Thoracic aorta (tissue), 2 donors: Measurements from ENCODE around the gene MYL9. TPM values are rescaled to one million over a fixed set of nuclear protein-coding genes. Genes with fewer than 3 reads are reported as not detected.
A peak's percentile ranks its signal among the peaks of the same experiment; 100 is the strongest.

Source experiments
- ATAC-seq: fragments of 150-250 bp; one replicate; pipeline ENCODE4 v1.8.0; 2017; ENCODE audit warnings: low read depth; ENCODE audit not compliant: insufficient number of reproducible peaks, low FRiP score
- DNase-seq: peaks from one replicate; pipeline ENCODE4 v3.0.0-alpha.2; 2020; ENCODE audit warnings: low spot score
- H3K27ac ChIP-seq, 2 donors: fragments of 200-600 bp; sonication (generic); 1 replicate in 1 of 2; 2 replicates in 1 of 2; pipeline ENCODE4 v1.5.1; 2016; ENCODE audit warnings: mild to moderate bottlenecking in 2 of 2, moderate library complexity in 2 of 2
- H3K27me3 ChIP-seq: fragments of 200-600 bp; sonication (generic); replicated peaks from 2 replicates; pipeline ENCODE4 v1.6.0; 2016; ENCODE audit warnings: mild to moderate bottlenecking; ENCODE audit not compliant: insufficient read depth
- H3K36me3 ChIP-seq: fragments of 200-600 bp; sonication (generic); one replicate; pipeline ENCODE4 v1.5.1; 2016
- H3K4me1 ChIP-seq, 2 donors: fragments of 200-600 bp; sonication (generic); 1 replicate in 1 of 2; 2 replicates in 1 of 2; pipeline versions ENCODE4 v1.5.1 to v1.6.0; 2016; ENCODE audit warnings: low read depth in 2 of 2, mild to moderate bottlenecking in 1 of 2; ENCODE audit not compliant: control insufficient read depth in 1 of 2
- H3K4me3 ChIP-seq: fragments of 200-600 bp; sonication (generic); 2 replicates; pipeline ENCODE4 v1.5.1; 2016; ENCODE audit warnings: mild to moderate bottlenecking
- H3K9me3 ChIP-seq: fragments of 200-600 bp; sonication (generic); 2 replicates; pipeline ENCODE4 v1.5.1; 2016
- total RNA-seq, 2 donors: library from RNA; depleted of rRNA; stranded (reverse); fragments of >200 nt; gene quantifications; one replicate each; pipeline versions ENCODE4 v1.1.0 to v1.2.3, GENCODE V29; 2016
- TF ChIP-seq, protein P1 (sequence below): fragments of 200-600 bp; sonication (generic); IDR thresholded peaks from one replicate; pipeline ENCODE4 v1.5.1; 2019; ENCODE audit warnings: antibody characterized with exemption

Gene MYL9
- total RNA-seq, 2 donors from 2014 or later = 531 to 1,491 TPM

- H3K4me3 ChIP-seq = peak overlapping the region; percentile 94
- H3K4me1 ChIP-seq = peaks cover 4 to 22% of the 10 kb centered on the region in 2 donors
- H3K27me3 ChIP-seq = no peaks in the 10 kb centered on the region
- peak overlapping the region; percentile 75 to 93 for H3K27ac ChIP-seq
- DNase-seq (no peak), ATAC-seq (no peak)
- TF ChIP-seq, protein P1, sequence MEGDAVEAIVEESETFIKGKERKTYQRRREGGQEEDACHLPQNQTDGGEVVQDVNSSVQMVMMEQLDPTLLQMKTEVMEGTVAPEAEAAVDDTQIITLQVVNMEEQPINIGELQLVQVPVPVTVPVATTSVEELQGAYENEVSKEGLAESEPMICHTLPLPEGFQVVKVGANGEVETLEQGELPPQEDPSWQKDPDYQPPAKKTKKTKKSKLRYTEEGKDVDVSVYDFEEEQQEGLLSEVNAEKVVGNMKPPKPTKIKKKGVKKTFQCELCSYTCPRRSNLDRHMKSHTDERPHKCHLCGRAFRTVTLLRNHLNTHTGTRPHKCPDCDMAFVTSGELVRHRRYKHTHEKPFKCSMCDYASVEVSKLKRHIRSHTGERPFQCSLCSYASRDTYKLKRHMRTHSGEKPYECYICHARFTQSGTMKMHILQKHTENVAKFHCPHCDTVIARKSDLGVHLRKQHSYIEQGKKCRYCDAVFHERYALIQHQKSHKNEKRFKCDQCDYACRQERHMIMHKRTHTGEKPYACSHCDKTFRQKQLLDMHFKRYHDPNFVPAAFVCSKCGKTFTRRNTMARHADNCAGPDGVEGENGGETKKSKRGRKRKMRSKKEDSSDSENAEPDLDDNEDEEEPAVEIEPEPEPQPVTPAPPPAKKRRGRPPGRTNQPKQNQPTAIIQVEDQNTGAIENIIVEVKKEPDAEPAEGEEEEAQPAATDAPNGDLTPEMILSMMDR = no peak
- H3K36me3 ChIP-seq = peaks cover under 1% of the 10 kb centered on the region
- H3K9me3 ChIP-seq = no peaks in the 10 kb centered on the region
These were observed 32.6 kb downstream of the MYL9 start for GRCh38 chr20:36573798-36574365.

- no peaks in the 10 kb centered on the region for H3K9me3 ChIP-seq
- H3K36me3 ChIP-seq = peaks cover 7% of the 10 kb centered on the region
- peaks cover 4 to 22% of the 10 kb centered on the region in 2 donors for H3K4me1 ChIP-seq
- peak overlapping the region; percentile 94 for H3K4me3 ChIP-seq
- TF ChIP-seq, protein P1 = no peak
- DNase-seq (no peak), ATAC-seq (no peak)
- H3K27me3 ChIP-seq = no peaks in the 10 kb centered on the region
- H3K27ac ChIP-seq = peak overlapping the region; percentile 24 to 37
These were observed 33.2 kb downstream of the MYL9 start for GRCh38 chr20:36574366-36575135.

- ATAC-seq (no peak), DNase-seq (no peak)
- peak overlapping the region; percentile 24 to 37 for H3K27ac ChIP-seq
- peaks cover 4 to 22% of the 10 kb centered on the region in 2 donors for H3K4me1 ChIP-seq
- no peaks in the 10 kb centered on the region for H3K9me3 ChIP-seq
- no peak overlapping the region for H3K4me3 ChIP-seq
- H3K36me3 ChIP-seq = peaks cover 9% of the 10 kb centered on the region
- TF ChIP-seq, protein P1 = no peak
- no peaks in the 10 kb centered on the region for H3K27me3 ChIP-seq
These were observed 34.7 kb downstream of the MYL9 start for GRCh38 chr20:36576081-36576445.

- DNase-seq (no peak), ATAC-seq (no peak)
- no peak overlapping the region for H3K27ac ChIP-seq
- H3K27me3 ChIP-seq = no peaks in the 10 kb centered on the region
- H3K9me3 ChIP-seq = no peaks in the 10 kb centered on the region
- TF ChIP-seq, protein P1 = no peak
- peaks cover 4 to 15% of the 10 kb centered on the region in 2 donors for H3K4me1 ChIP-seq
- peaks cover 16% of the 10 kb centered on the region for H3K36me3 ChIP-seq
- no peak overlapping the region for H3K4me3 ChIP-seq
These were observed 37.2 kb downstream of the MYL9 start for GRCh38 chr20:36578356-36579041.

- DNase-seq = no peak
- Histone ChIP-seq H3K27me3 (no peaks in the 10 kb centered on the region), H3K36me3 (peaks cover 16% of the 10 kb centered on the region)
These were observed 38.8 kb downstream of the MYL9 start for GRCh38 chr20:36579996-36580545.

More at GRCh38 chr20:36579996-36580545, 38.8 kb downstream of the MYL9 start:
- TF ChIP-seq, protein P1 = no peak
- H3K9me3 ChIP-seq = no peaks in the 10 kb centered on the region
- H3K27ac ChIP-seq = no peak overlapping the region
- H3K4me1 ChIP-seq = peaks cover 4 to 13% of the 10 kb centered on the region in 2 donors
- ATAC-seq = no peak
- no peak overlapping the region for H3K4me3 ChIP-seq
